Fibroblast of lung (primary cell): ENCODE data around the gene DUSP21. TPM values are rescaled to one million over a fixed set of nuclear protein-coding genes. Genes with fewer than 3 reads are reported as not detected.
"Not testable (repeated sequence)": the region's sequence is repeated elsewhere in the genome, so short reads cannot be mapped to it uniquely, and the experiment has no call there.

Experiments used
- DNase-seq, 2 donors: peaks; one replicate each; pipeline versions ENCODE4 v3.0.0 to v3.0.0-alpha.2; 2010; ENCODE audit warnings: low read depth in 2 of 2
- H2AFZ ChIP-seq: 2 replicates; pipeline ENCODE4 v1.5.1; 2012; ENCODE audit warnings: low read length, control low read depth, inconsistent platforms
- H3K27ac ChIP-seq: 2 replicates; pipeline ENCODE4 v1.5.1; 2011; ENCODE audit warnings: low read length, control low read depth; ENCODE audit not compliant: insufficient read depth
- H3K27me3 ChIP-seq: 2 replicates; pipeline ENCODE4 v1.5.1; 2011; ENCODE audit warnings: mild to moderate bottlenecking, low read length; ENCODE audit not compliant: control insufficient read depth, insufficient read depth
- H3K36me3 ChIP-seq: 2 replicates; pipeline ENCODE4 v1.5.1; 2011; ENCODE audit warnings: low read length; ENCODE audit not compliant: control insufficient read depth, insufficient read depth
- H3K4me1 ChIP-seq: 2 replicates; pipeline ENCODE4 v1.5.1; 2011; ENCODE audit warnings: low read length; ENCODE audit not compliant: control insufficient read depth, insufficient read depth; ENCODE audit errors: extremely low read depth
- H3K4me2 ChIP-seq: 2 replicates; pipeline ENCODE4 v1.5.1; 2011; ENCODE audit warnings: low read length, control low read depth; ENCODE audit not compliant: insufficient read depth; ENCODE audit errors: extremely low read depth
- H3K4me3 ChIP-seq, 4 experiments: fragments of 200-600 bp in 1 of 4; sonication (generic) in 1 of 4; replicated peaks in 1 of 4; 2 replicates each; pipeline ENCODE4 v1.5.1; 2011 to 2016; ENCODE audit warnings: low read length in 4 of 4, low read depth in 3 of 4, mild to moderate bottlenecking in 3 of 4, control low read depth in 2 of 4, inconsistent platforms in 1 of 4, mixed read lengths in 1 of 4; ENCODE audit not compliant: insufficient read depth in 1 of 4; ENCODE audit errors: control extremely low read depth in 1 of 4
- H3K79me2 ChIP-seq: 2 replicates; pipeline ENCODE4 v1.5.1; 2012; ENCODE audit warnings: mild to moderate bottlenecking, low read length, inconsistent platforms; ENCODE audit not compliant: control insufficient read depth, insufficient read depth
- H3K9ac ChIP-seq: 2 replicates; pipeline ENCODE4 v1.5.1; 2011; ENCODE audit warnings: mild to moderate bottlenecking, low read length, control low read depth; ENCODE audit not compliant: insufficient read depth
- H3K9me3 ChIP-seq: 2 replicates; pipeline ENCODE4 v1.5.1; 2012; ENCODE audit warnings: low read depth, low read length; ENCODE audit not compliant: control insufficient read depth, insufficient read depth
- H4K20me1 ChIP-seq: 2 replicates; pipeline ENCODE4 v1.5.1; 2011; ENCODE audit warnings: low read length; ENCODE audit not compliant: control insufficient read depth, insufficient read depth; ENCODE audit errors: extremely low read depth
- CTCF ChIP-seq, 2 donors: IDR thresholded peaks in 1 of 2; conservative IDR thresholded peaks in 1 of 2; 1 replicate in 1 of 2; 2 replicates in 1 of 2; pipeline ENCODE4 v1.5.1; 2011 to 2012; ENCODE audit warnings: low read length in 2 of 2, control low read depth in 1 of 2, inconsistent platforms in 1 of 2, low read depth in 1 of 2, mild to moderate bottlenecking in 1 of 2
- EZH2 ChIP-seq: IDR thresholded peaks from 2 replicates; pipeline ENCODE4 v1.5.1; 2012; ENCODE audit warnings: low read length, control low read depth, mild to moderate bottlenecking; ENCODE audit errors: missing control alignments
- polyA plus RNA-seq, 2 donors: library from polyadenylated mRNA; depleted of rRNA in 1 of 2; stranded (reverse) in 1 of 2; unstranded in 1 of 2; fragments of >200 nt; gene quantifications; 2 replicates each; pipeline ENCODE4 v1.2.1, GENCODE V29; 2011 to 2012; ENCODE audit warnings: missing spikeins in 1 of 2
- total RNA-seq: library from RNA; depleted of rRNA; stranded (reverse); fragments of >200 nt; gene quantifications from 2 replicates; pipeline ENCODE4 v1.2.1, GENCODE V29; 2014

The DUSP21 gene
- total and polyA plus RNA-seq, 2 donors (not counting 1 experiment from before 2014, with no cell fraction given), result not detected

GRCh38 chrX:44889824-44890223 lies 46.0 kb downstream of the DUSP21 start:
- H3K9ac ChIP-seq, result no peak overlapping the region
- no peak overlapping the region for H3K27ac ChIP-seq
- no peak overlapping the region for H2AFZ ChIP-seq
- H3K27me3 ChIP-seq, result no peaks in the 10 kb centered on the region
- no peaks in the 10 kb centered on the region for H4K20me1 ChIP-seq
- H3K4me1 ChIP-seq, result no peaks in the 10 kb centered on the region
- no peaks in the 10 kb centered on the region for H3K36me3 ChIP-seq
- no peaks in the 10 kb centered on the region for H3K9me3 ChIP-seq
- TF ChIP-seq CTCF (conservative IDR thresholded peaks at IDR 0.05 in 1 of 2, IDR thresholded peaks at IDR 0.05 in 1 of 2; ENCODE audit: low read depth in 1 of 2, low read length in 2 of 2) (no peak), EZH2 (no peak)
- H3K4me3 ChIP-seq, result no peak overlapping the region
- H3K4me2 ChIP-seq, result no peak overlapping the region
- no peak for DNase-seq
- peaks cover 75% of the 10 kb centered on the region for H3K79me2 ChIP-seq

- Histone ChIP-seq H3K27ac (no peak overlapping the region), H3K9ac (no peak overlapping the region), H3K4me1 (no peaks in the 10 kb centered on the region), H3K4me2 (no peak overlapping the region), H2AFZ (no peak overlapping the region), H3K27me3 (no peaks in the 10 kb centered on the region), H3K79me2 (peaks cover 72% of the 10 kb centered on the region), H4K20me1 (no peaks in the 10 kb centered on the region), H3K9me3 (no peaks in the 10 kb centered on the region), H3K36me3 (no peaks in the 10 kb centered on the region), H3K4me3 (no peak overlapping the region)
- TF ChIP-seq CTCF (conservative IDR thresholded peaks at IDR 0.05 in 1 of 2, IDR thresholded peaks at IDR 0.05 in 1 of 2; ENCODE audit: low read depth in 1 of 2, low read length in 2 of 2) (no peak), EZH2 (no peak)
- no peak for DNase-seq
Observed at GRCh38 chrX:44890247-44890646, 46.4 kb downstream of the DUSP21 start.

- not testable (repeated sequence) for H3K4me3 ChIP-seq, DNase-seq, H2AFZ ChIP-seq, H3K36me3 ChIP-seq, H3K9ac ChIP-seq, H3K9me3 ChIP-seq, H4K20me1 ChIP-seq, H3K27me3 ChIP-seq, H3K4me2 ChIP-seq, H3K27ac ChIP-seq, H3K4me1 ChIP-seq
- H3K79me2 ChIP-seq, result peaks cover 73% of the 10 kb centered on the region
Observed at GRCh38 chrX:44890687-44891086, 46.9 kb downstream of the DUSP21 start.
